ENCODE measurements around the gene SLC45A3. TPM values are rescaled to one million over a fixed set of nuclear protein-coding genes. Genes with fewer than 3 reads are reported as not detected.
A peak's percentile ranks its signal among the peaks of the same experiment; 100 is the strongest.

SLC45A3 gene
- total and polyA plus RNA-seq, 2 of the 4 experiments (the other 2 are of a cell fraction): 1.4 to 2.5 TPM

- Histone ChIP-seq H3K9me1 (ENCODE audit: insufficient read depth, low read length) (peaks cover 4% of the 10 kb centered on the region; the same call in 1 of the 2 replicates), H3K23ac (ENCODE audit: low read depth, low read length) (peak overlapping the region; percentile 76; the same call in 1 of the 2 replicates), H4K91ac (ENCODE audit: insufficient read depth, low read depth, low read length) (no peak overlapping the region), H2BK15ac (ENCODE audit: low read depth, low read length) (0 out of 3 replicates have a peak overlapping the region, but pooled peaks have one; percentile 56), H3K18ac (ENCODE audit: low read depth, low read length) (no peak overlapping the region), H2BK5ac (ENCODE audit: low read depth, low read length, poor library complexity, severe bottlenecking) (no peak overlapping the region), H3K27ac (ENCODE audit: insufficient read depth, low read length) (no peak overlapping the region), H3K27me3 (ENCODE audit: control insufficient read depth, insufficient read depth, low read length) (no peaks in the 10 kb centered on the region), H2AK5ac (ENCODE audit: low read depth, low read length) (no peak overlapping the region), H3K9ac (ENCODE audit: low read depth, low read length) (no peak overlapping the region), H3K4me2 (ENCODE audit: low read depth, low read length) (no peak overlapping the region), H2BK120ac (ENCODE audit: low read depth, low read length) (no peak overlapping the region), H3K79me1 (ENCODE audit: low read depth in 1 of 2, low read length in 2 of 2) (peaks cover 0 to 20% of the 10 kb centered on the region in 2 experiments; a peak in 2 of 4 replicates), H4K8ac (ENCODE audit: low read depth in 2 of 2, low read length in 2 of 2) (0 out of 4 replicates have a peak overlapping the region, but pooled peaks of 1 of the 2 experiments have one; percentile 25), H3K9me3 (ENCODE audit: control insufficient read depth, insufficient read depth, low read length) (no peaks in the 10 kb centered on the region), H3K4me3 (ENCODE audit: insufficient read depth, low read depth, low read length) (no peak overlapping the region), H2AFZ (replicated peaks; ENCODE audit: low read length, poor library complexity) (no peak overlapping the region), H3K14ac (replicated peaks; ENCODE audit: low read depth, low read length) (peak overlapping the region; percentile 76; the same call in 1 of the 2 replicates), H3K4me1 (ENCODE audit: control insufficient read depth, insufficient read depth, low read length) (peaks cover 4% of the 10 kb centered on the region), H4K20me1 (ENCODE audit: insufficient read depth, low read length) (peaks cover 5% of the 10 kb centered on the region; the same call in 1 of the 2 replicates), H4K5ac (ENCODE audit: low read depth, low read length) (no peak overlapping the region), H3K4ac (ENCODE audit: low read depth, low read length) (no peak overlapping the region), H3K56ac (ENCODE audit: extremely low read depth, insufficient read depth, low read length) (no peak overlapping the region), H2AK9ac (replicated peaks; ENCODE audit: low read depth, low read length, poor library complexity) (no peak overlapping the region), H3K36me3 (ENCODE audit: control insufficient read depth, insufficient read depth, low read length) (no peaks in the 10 kb centered on the region), H2BK20ac (ENCODE audit: low read depth, low read length) (peak overlapping the region; percentile 39; the same call in 1 of the 2 replicates)
- in situ Hi-C loops (cut with MboI; ENCODE audit: low sequenced_read_pairs): loop anchor here (5.0 kb wide), 1 partner anchor 41 kb away; no protein-coding TSS in a partner anchor
- ChIA-PET POLR2A (ENCODE audit: unreplicated experiment) (interaction anchor here (0.5 to 1.3 kb wide), 3 partner anchors 11 to 35 kb away, joined by 3 to 4 read pairs (median 4); no protein-coding TSS in a partner anchor), CTCF (interaction anchor here (0.7 to 4.4 kb wide), 3 partner anchors 24 to 44 kb away, joined by 5 to 30 read pairs (median 10); no protein-coding TSS in a partner anchor)
- dilution Hi-C loops (cut with HindIII; ENCODE audit: low sequenced_read_pairs, unreplicated experiment): no loop called here
- intact Hi-C loops (cut with micrococcal nuclease): loop anchor here (2.0 kb wide), 1 partner anchor 23 kb away; no protein-coding TSS in a partner anchor
- TF ChIP-seq CEBPB (IDR thresholded peaks at IDR 0.05; ENCODE audit: low read depth, low read length): peak; percentile 78
- no peak for TF ChIP-seq MAFK (IDR thresholded peaks at IDR 0.05; ENCODE audit: low read depth, low read length)
- ATAC-seq (ENCODE audit: low read depth) (no peak), DNase-seq (peak; percentile 85)
- WGBS, 2 experiments (ENCODE audit: extremely low coverage in 2 of 2, insufficient read length in 1 of 2): no CpG with 5 or more reads among the region's 6 CpGs
- BruUV-seq (replicated peaks): no TSS peak
These were observed 46.8 kb downstream of the SLC45A3 start for GRCh38 chr1:205633421-205633976.

Measured in IMR-90 (cell line).